Panc1 (cell line): ENCODE results near the gene RPP25L.

Experiments used
- TF ChIP-seq, protein P1 (sequence below), 2 experiments: IDR thresholded peaks; 2 replicates each; pipeline ENCODE4 v1.6.1; 2011 to 2012; ENCODE audit warnings: low read depth in 2 of 2, control low read depth in 1 of 2, low read length in 1 of 2, mild to moderate bottlenecking in 1 of 2, moderate library complexity in 1 of 2; ENCODE audit not compliant: insufficient read depth in 1 of 2
- TF ChIP-seq, protein P2 (sequence below): fragments of 450-650 bp; IDR thresholded peaks from 2 replicates; pipeline ENCODE4 v1.5.1; 2017; ENCODE audit warnings: mild to moderate bottlenecking

DNA sequence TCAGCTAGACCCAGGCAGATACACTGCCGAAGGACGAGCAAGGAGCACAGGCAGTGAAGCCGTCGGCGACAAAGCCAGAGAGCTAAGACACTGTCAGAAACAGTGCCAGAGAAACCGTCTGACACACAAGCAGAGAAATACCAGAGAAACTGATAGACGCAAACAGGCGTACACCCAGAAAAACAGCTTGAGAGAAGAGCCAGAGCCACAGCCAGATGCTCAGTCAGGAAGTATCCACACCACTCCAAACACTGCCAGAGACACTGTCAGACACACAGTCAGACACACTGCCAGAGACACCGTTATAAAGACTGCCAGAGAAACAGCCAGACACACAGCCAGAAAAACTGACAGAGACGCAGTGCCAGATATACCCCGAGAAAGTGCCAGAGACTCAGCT, 41.5 kb downstream of the RPP25L start:
- TF ChIP-seq, protein P1, sequence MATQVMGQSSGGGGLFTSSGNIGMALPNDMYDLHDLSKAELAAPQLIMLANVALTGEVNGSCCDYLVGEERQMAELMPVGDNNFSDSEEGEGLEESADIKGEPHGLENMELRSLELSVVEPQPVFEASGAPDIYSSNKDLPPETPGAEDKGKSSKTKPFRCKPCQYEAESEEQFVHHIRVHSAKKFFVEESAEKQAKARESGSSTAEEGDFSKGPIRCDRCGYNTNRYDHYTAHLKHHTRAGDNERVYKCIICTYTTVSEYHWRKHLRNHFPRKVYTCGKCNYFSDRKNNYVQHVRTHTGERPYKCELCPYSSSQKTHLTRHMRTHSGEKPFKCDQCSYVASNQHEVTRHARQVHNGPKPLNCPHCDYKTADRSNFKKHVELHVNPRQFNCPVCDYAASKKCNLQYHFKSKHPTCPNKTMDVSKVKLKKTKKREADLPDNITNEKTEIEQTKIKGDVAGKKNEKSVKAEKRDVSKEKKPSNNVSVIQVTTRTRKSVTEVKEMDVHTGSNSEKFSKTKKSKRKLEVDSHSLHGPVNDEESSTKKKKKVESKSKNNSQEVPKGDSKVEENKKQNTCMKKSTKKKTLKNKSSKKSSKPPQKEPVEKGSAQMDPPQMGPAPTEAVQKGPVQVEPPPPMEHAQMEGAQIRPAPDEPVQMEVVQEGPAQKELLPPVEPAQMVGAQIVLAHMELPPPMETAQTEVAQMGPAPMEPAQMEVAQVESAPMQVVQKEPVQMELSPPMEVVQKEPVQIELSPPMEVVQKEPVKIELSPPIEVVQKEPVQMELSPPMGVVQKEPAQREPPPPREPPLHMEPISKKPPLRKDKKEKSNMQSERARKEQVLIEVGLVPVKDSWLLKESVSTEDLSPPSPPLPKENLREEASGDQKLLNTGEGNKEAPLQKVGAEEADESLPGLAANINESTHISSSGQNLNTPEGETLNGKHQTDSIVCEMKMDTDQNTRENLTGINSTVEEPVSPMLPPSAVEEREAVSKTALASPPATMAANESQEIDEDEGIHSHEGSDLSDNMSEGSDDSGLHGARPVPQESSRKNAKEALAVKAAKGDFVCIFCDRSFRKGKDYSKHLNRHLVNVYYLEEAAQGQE (IDR thresholded peaks at IDR 0.05; ENCODE audit: insufficient read depth in 1 of 2, low read depth in 2 of 2, low read length in 1 of 2), result no peak
- TF ChIP-seq, protein P2, sequence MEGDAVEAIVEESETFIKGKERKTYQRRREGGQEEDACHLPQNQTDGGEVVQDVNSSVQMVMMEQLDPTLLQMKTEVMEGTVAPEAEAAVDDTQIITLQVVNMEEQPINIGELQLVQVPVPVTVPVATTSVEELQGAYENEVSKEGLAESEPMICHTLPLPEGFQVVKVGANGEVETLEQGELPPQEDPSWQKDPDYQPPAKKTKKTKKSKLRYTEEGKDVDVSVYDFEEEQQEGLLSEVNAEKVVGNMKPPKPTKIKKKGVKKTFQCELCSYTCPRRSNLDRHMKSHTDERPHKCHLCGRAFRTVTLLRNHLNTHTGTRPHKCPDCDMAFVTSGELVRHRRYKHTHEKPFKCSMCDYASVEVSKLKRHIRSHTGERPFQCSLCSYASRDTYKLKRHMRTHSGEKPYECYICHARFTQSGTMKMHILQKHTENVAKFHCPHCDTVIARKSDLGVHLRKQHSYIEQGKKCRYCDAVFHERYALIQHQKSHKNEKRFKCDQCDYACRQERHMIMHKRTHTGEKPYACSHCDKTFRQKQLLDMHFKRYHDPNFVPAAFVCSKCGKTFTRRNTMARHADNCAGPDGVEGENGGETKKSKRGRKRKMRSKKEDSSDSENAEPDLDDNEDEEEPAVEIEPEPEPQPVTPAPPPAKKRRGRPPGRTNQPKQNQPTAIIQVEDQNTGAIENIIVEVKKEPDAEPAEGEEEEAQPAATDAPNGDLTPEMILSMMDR, result no peak
